ENCODE measurements around the gene EPB41L2.

The EPB41L2 gene

DNA sequence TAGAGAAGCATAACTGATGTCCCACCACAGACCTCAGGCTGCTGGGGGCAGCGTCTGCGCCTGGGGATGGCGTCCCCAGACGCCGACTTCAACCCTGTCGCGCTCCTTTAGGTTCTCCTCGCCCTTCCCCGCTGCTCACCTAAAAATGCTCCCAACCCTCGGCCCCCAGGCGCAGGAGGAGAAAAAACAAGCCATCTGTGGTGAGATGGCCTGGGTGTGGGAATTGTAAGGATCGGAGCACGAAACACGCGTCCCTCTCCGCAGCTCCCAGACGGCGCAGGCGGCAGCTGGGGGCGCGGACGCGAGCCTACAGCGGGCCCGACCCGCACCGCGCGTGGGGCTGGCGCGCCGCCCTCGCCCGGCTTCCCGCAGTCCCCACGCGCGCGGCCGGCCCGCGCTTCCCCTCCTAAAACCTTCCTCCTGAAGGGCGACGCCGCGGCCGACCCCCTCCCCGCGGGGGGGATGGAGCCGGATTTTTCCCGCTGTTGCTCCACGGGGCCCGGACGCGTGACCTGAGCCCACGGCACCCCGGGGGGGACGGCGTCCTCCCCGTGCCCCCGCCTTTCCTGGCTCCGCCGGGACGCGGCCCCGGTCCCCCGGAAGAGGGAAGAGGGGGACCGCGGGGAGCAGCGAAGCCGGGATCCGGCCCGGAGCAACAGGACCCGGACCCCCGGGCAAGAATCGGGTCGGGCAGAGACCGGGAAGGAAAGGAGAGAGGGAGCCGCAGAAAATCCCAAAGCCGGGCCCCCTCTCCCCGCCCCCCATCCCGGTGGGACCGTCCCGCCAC is 611 bp downstream of the EPB41L2 start:
- TF ChIP-seq, protein P1, sequence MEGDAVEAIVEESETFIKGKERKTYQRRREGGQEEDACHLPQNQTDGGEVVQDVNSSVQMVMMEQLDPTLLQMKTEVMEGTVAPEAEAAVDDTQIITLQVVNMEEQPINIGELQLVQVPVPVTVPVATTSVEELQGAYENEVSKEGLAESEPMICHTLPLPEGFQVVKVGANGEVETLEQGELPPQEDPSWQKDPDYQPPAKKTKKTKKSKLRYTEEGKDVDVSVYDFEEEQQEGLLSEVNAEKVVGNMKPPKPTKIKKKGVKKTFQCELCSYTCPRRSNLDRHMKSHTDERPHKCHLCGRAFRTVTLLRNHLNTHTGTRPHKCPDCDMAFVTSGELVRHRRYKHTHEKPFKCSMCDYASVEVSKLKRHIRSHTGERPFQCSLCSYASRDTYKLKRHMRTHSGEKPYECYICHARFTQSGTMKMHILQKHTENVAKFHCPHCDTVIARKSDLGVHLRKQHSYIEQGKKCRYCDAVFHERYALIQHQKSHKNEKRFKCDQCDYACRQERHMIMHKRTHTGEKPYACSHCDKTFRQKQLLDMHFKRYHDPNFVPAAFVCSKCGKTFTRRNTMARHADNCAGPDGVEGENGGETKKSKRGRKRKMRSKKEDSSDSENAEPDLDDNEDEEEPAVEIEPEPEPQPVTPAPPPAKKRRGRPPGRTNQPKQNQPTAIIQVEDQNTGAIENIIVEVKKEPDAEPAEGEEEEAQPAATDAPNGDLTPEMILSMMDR (conservative IDR thresholded peaks at IDR 0.05; ENCODE audit: low read depth, low read length): no peak
- DNase-seq (ENCODE audit: low read depth): no peak
- H3K4me3 ChIP-seq (ENCODE audit: low read length): peak overlapping the region; percentile 80

- no peak for DNase-seq (ENCODE audit: low read depth)
- H3K4me3 ChIP-seq (ENCODE audit: low read length): peak overlapping the region; percentile 80
- TF ChIP-seq, protein P1 (conservative IDR thresholded peaks at IDR 0.05; ENCODE audit: low read depth, low read length): no peak
Measured at GRCh38 chr6:131061751-131062119, 1.3 kb downstream of the EPB41L2 start.

GRCh38 chr6:131061041-131061750 is 1.8 kb downstream of the EPB41L2 start:
- TF ChIP-seq, protein P1 (conservative IDR thresholded peaks at IDR 0.05; ENCODE audit: low read depth, low read length): no peak
- peak overlapping the region; percentile 7 for H3K4me3 ChIP-seq (ENCODE audit: low read length)
- DNase-seq (ENCODE audit: low read depth): no peak

DNA sequence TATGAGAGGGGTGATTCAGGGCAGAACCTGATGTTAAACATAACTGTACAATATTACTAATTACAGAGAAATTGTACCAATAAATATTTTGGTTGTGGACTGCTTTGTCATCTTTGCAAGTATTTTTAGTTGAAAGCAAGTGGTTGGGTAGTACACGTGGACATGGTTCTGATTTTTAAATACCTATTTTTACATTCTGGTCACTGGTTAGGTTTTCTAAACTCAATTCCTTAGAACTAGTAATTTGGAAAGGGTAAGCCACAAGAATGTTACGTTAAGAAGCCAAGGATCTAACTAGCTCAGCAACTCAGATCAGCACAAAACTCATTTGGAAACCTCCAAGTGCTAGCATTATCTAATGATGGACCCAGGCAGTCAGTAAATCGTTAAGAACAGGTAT is 2.7 kb downstream of the EPB41L2 start:
- no peak for DNase-seq (ENCODE audit: low read depth)
- no peak overlapping the region for H3K4me3 ChIP-seq (ENCODE audit: low read length)
- TF ChIP-seq, protein P1 (conservative IDR thresholded peaks at IDR 0.05; ENCODE audit: low read depth, low read length): no peak

- H3K4me3 ChIP-seq (ENCODE audit: low read length): no peak overlapping the region
Measured at GRCh38 chr6:131059486-131059885, 3.6 kb downstream of the EPB41L2 start.

DNA sequence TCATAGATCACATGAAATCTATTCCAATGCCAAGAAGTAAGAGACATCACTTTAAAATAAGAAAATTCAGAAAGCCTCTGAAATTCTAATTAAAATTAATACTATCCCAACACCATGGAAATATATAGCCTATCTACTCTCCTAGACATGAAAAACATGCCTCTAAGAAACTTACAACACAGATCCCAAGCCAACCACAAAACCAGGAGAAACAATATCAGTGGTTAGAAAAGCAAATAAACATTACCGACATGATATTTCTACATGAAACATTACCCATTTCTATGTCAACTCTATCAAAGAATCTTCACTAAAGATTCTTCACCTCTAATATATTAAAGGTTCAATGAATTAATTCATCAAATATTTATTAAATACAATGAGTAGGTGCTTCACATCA is 4.8 kb downstream of the EPB41L2 start:
- TF ChIP-seq, protein P1 (conservative IDR thresholded peaks at IDR 0.05; ENCODE audit: low read depth, low read length): no peak
- no peak for DNase-seq (ENCODE audit: low read depth)
- no peak overlapping the region for H3K4me3 ChIP-seq (ENCODE audit: low read length)

More at GRCh38 chr6:131059486-131059885, 3.6 kb downstream of the EPB41L2 start:
- TF ChIP-seq, protein P1 (conservative IDR thresholded peaks at IDR 0.05; ENCODE audit: low read depth, low read length): no peak
- DNase-seq (ENCODE audit: low read depth): no peak

All from retinal pigment epithelial cell (primary cell).